SK-N-SH (cell line): ENCODE measurements around the gene TNIP2.

ENCODE experiments used
- CTCF ChIP-seq: fragments of 200-600 bp; sonication (generic); IDR thresholded peaks from 2 replicates; pipeline ENCODE4 v1.6.1; 2017; ENCODE audit warnings: antibody characterized with exemption, mild to moderate bottlenecking, moderate library complexity
- JUND ChIP-seq: IDR thresholded peaks from 2 replicates; pipeline ENCODE4 v1.4.0; 2012

DNA sequence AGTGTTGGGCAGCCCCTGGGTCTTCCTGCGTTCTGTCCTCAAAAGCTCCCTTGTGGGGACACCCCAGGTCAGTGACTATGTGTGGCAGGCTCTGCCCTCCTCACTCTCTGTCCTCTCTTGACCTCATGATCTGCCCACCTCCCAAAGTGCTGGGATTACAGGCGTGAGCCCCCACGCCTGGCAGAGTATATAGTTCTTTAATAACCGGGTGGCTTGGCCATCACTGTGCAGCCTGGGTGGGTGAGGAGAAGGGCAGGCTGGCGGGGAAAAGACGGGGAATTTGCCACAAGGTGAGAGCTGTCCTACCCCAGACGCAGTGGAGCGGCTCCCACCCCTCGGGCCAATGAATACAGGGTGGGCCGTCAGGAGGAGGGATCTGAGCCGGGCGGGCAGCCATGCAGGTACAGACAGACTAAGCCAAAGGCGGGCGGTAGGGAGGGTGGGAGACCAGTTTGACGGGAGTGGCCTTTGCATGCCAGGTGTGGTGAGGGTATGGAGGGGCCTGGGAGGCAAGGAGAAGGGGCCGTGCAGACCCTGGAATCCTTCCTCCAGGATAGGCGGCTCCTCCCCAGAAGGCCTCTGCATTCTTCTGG lies 39.3 kb upstream of the TNIP2 start:
- TF ChIP-seq CTCF (no peak), JUND (no peak)
